ENCODE measurements around the gene TNNT1.

DNA sequence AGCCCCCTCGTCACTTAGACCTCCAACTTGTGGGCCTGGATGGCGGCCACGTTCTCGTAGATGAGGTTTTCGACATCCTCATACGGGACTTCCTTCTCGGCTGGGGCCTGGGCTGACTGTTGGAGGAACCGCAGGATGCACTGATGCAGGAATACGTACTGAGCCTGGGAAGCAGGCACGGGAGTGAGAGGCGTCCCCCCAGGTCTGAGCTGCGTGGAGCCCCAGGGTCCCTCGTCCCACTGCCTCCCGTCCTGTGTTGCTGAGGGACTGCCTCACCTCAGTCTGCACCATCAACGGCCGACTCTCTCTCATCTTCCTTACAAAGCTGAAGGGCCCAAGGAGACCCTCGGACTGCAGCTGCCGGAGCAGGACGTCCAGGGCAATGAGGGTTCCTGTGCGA lies 32.7 kb upstream of the TNNT1 start:
- TF ChIP-seq SUZ12 (IDR thresholded peaks at IDR 0.05; ENCODE audit: extremely low read depth, insufficient read depth, insufficient read length) = no peak
- no peak for TF ChIP-seq YY1 (IDR thresholded peaks at IDR 0.05; ENCODE audit: insufficient read depth, insufficient read length)
- no peak for TF ChIP-seq ZNF274 (IDR thresholded peaks at IDR 0.05; ENCODE audit: low read depth, low read length)

All from NT2/D1 (cell line).